Measurements from ENCODE around the gene KRT79.

Gene KRT79

GRCh38 chr12:52771505-52771904 is 62.6 kb downstream of the KRT79 start:
- DNase-seq (ENCODE audit: low spot score): no peak
